ENCODE data around the gene DIPK2B.

The DIPK2B gene

GRCh38 chrX:45187731-45188130 lies 12.9 kb downstream of the DIPK2B start:
- DNase-seq (no peak), ATAC-seq (no peak)
- Mint-ChIP-seq H3K27ac (no peak overlapping the region), H3K4me3 (peak overlapping the region; percentile 81), H3K4me1 (peaks cover 23% of the 10 kb centered on the region), H3K27me3 (no peaks in the 10 kb centered on the region), H3K9me3 (no peaks in the 10 kb centered on the region), H3K36me3 (ENCODE audit: low read depth) (no peaks in the 10 kb centered on the region)

GRCh38 chrX:45186643-45187026 lies 14.0 kb downstream of the DIPK2B start:
- no peaks in the 10 kb centered on the region for H3K36me3 Mint-ChIP-seq (ENCODE audit: low read depth)
- H3K9me3 Mint-ChIP-seq, result no peaks in the 10 kb centered on the region
- no peaks in the 10 kb centered on the region for H3K27me3 Mint-ChIP-seq
- H3K4me1 Mint-ChIP-seq, result peaks cover 19% of the 10 kb centered on the region
- no peak overlapping the region for H3K27ac Mint-ChIP-seq
- ATAC-seq, result no peak
- no peak for DNase-seq
- peak overlapping the region; percentile 81 for H3K4me3 Mint-ChIP-seq

DNA sequence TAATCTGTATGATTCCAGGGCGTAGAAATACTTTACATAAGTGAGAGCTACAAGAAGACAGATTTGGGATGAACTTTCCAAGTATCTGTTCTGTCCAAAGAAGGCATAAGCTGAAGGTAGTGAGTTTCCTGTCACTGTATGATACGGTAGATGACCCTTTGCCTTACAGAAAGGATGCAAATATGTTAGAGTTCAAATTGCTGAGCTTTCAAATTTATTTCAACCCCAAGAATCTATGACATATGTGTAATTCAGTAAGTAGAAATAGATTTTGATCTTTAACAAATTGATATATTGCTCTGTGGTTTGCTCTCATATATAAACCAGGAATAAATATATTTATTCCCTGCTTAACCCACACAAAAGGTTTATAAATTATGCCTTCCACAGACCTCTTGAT lies 16.5 kb downstream of the DIPK2B start:
- no peak for ATAC-seq
- Mint-ChIP-seq H3K36me3 (ENCODE audit: low read depth) (no peaks in the 10 kb centered on the region), H3K4me1 (peaks cover 11% of the 10 kb centered on the region), H3K27ac (no peak overlapping the region), H3K27me3 (no peaks in the 10 kb centered on the region), H3K4me3 (no peak overlapping the region), H3K9me3 (no peaks in the 10 kb centered on the region)
- DNase-seq, result no peak

GRCh38 chrX:45172890-45173289 lies 27.8 kb downstream of the DIPK2B start:
- no peak overlapping the region for H3K27ac Mint-ChIP-seq
- H3K27me3 Mint-ChIP-seq, result no peaks in the 10 kb centered on the region
- DNase-seq (no peak), ATAC-seq (peak; percentile 49)
- H3K4me1 Mint-ChIP-seq, result no peaks in the 10 kb centered on the region
- H3K9me3 Mint-ChIP-seq, result no peaks in the 10 kb centered on the region
- no peaks in the 10 kb centered on the region for H3K36me3 Mint-ChIP-seq (ENCODE audit: low read depth)
- H3K4me3 Mint-ChIP-seq, result no peak overlapping the region

GRCh38 chrX:45166781-45167180 lies 33.9 kb downstream of the DIPK2B start:
- no peaks in the 10 kb centered on the region for H3K9me3 Mint-ChIP-seq
- no peak overlapping the region for H3K4me3 Mint-ChIP-seq
- ATAC-seq, result no peak
- no peaks in the 10 kb centered on the region for H3K4me1 Mint-ChIP-seq
- no peak overlapping the region for H3K27ac Mint-ChIP-seq
- no peak for DNase-seq
- no peaks in the 10 kb centered on the region for H3K27me3 Mint-ChIP-seq
- H3K36me3 Mint-ChIP-seq (ENCODE audit: low read depth), result no peaks in the 10 kb centered on the region

GRCh38 chrX:45165726-45166125 lies 35.0 kb downstream of the DIPK2B start:
- Mint-ChIP-seq H3K27me3 (no peaks in the 10 kb centered on the region), H3K36me3 (ENCODE audit: low read depth) (no peaks in the 10 kb centered on the region), H3K9me3 (no peaks in the 10 kb centered on the region), H3K4me1 (no peaks in the 10 kb centered on the region), H3K27ac (no peak overlapping the region), H3K4me3 (no peak overlapping the region)
- no peak for DNase-seq
- ATAC-seq, result no peak

GRCh38 chrX:45164995-45165394 lies 35.7 kb downstream of the DIPK2B start:
- Mint-ChIP-seq H3K4me3 (no peak overlapping the region), H3K4me1 (no peaks in the 10 kb centered on the region), H3K27me3 (no peaks in the 10 kb centered on the region), H3K36me3 (ENCODE audit: low read depth) (no peaks in the 10 kb centered on the region), H3K9me3 (peaks cover 4% of the 10 kb centered on the region), H3K27ac (no peak overlapping the region)
- no peak for DNase-seq
- no peak for ATAC-seq

- Mint-ChIP-seq H3K27ac (no peak overlapping the region), H3K4me1 (no peaks in the 10 kb centered on the region), H3K36me3 (ENCODE audit: low read depth) (no peaks in the 10 kb centered on the region), H3K27me3 (no peaks in the 10 kb centered on the region), H3K4me3 (no peak overlapping the region), H3K9me3 (peaks cover 4% of the 10 kb centered on the region)
- no peak for ATAC-seq
- no peak for DNase-seq
These were observed 36.6 kb downstream of the DIPK2B start for GRCh38 chrX:45164021-45164621.

GRCh38 chrX:45157647-45158046 lies 43.0 kb downstream of the DIPK2B start:
- ATAC-seq (no peak), DNase-seq (no peak)
- Mint-ChIP-seq H3K4me1 (no peaks in the 10 kb centered on the region), H3K27me3 (no peaks in the 10 kb centered on the region), H3K36me3 (ENCODE audit: low read depth) (no peaks in the 10 kb centered on the region), H3K27ac (no peak overlapping the region), H3K4me3 (no peak overlapping the region), H3K9me3 (peaks cover 4% of the 10 kb centered on the region)

GRCh38 chrX:45154462-45154861 lies 46.2 kb downstream of the DIPK2B start:
- Mint-ChIP-seq H3K27me3 (no peaks in the 10 kb centered on the region), H3K4me3 (no peak overlapping the region), H3K9me3 (no peaks in the 10 kb centered on the region), H3K4me1 (no peaks in the 10 kb centered on the region), H3K27ac (no peak overlapping the region), H3K36me3 (ENCODE audit: low read depth) (no peaks in the 10 kb centered on the region)
- DNase-seq, result no peak
- ATAC-seq, result no peak

- ATAC-seq, result no peak
- no peaks in the 10 kb centered on the region for H3K4me1 Mint-ChIP-seq
These were observed 46.7 kb downstream of the DIPK2B start for GRCh38 chrX:45154033-45154360.

More at GRCh38 chrX:45154033-45154360, 46.7 kb downstream of the DIPK2B start:
- H3K27ac Mint-ChIP-seq, result no peak overlapping the region
- H3K36me3 Mint-ChIP-seq (ENCODE audit: low read depth), result no peaks in the 10 kb centered on the region
- no peaks in the 10 kb centered on the region for H3K27me3 Mint-ChIP-seq
- DNase-seq, result no peak
- H3K9me3 Mint-ChIP-seq, result no peaks in the 10 kb centered on the region
- no peak overlapping the region for H3K4me3 Mint-ChIP-seq

Data from activated naive CD8-positive, alpha-beta T cell treated with anti-CD3 and anti-CD28 coated beads, Interleukin-2, amount 50 U/mL, for 24 hours (primary cell).